IMR-90 (cell line): Measurements from ENCODE around the gene C2CD4B. TPM values are rescaled to one million over a fixed set of nuclear protein-coding genes. Genes with fewer than 3 reads are reported as not detected.

ENCODE experiments used
- ATAC-seq: fragments of 200-7000 bp; cut with Tn5 transposase; 2 replicates; pipeline ENCODE4 v1.9.1; 2020; ENCODE audit warnings: low read depth, mild to moderate bottlenecking, moderate library complexity
- BruUV-seq: library from RNA; stranded (reverse); fragments of 400-500 nt; replicated peaks from 2 replicates; lab custom pipeline; 2021; lab: Mats Ljungman, UMichigan
- CTCF ChIA-PET: fragments of 300-600 bp; formaldehyde crosslinking; extraction: SDS; loops from one replicate; lab custom pipeline; 2021; ENCODE audit warnings: antibody characterized with exemption; lab: Yijun Ruan, JAX
- POLR2A ChIA-PET: fragments of 300-600 bp; sonication (Branson Sonifier 250); formaldehyde crosslinking; loops from one replicate; lab custom pipeline; 2022; ENCODE audit warnings: antibody characterized with exemption; ENCODE audit not compliant: unreplicated experiment; lab: Charles Lee
- DNase-seq: peaks from one replicate; pipeline ENCODE4 v3.0.0; 2013
- H2AFZ ChIP-seq: replicated peaks from 2 replicates; pipeline ENCODE3; 2013; ENCODE audit warnings: low read length, mild to moderate bottlenecking; ENCODE audit not compliant: poor library complexity
- H2AK5ac ChIP-seq: 2 replicates; pipeline ENCODE4 v1.6.1; 2013; ENCODE audit warnings: low read depth, low read length, inconsistent platforms
- H2AK9ac ChIP-seq: replicated peaks from 2 replicates; pipeline ENCODE3; 2013; ENCODE audit warnings: mild to moderate bottlenecking, low read depth, low read length, moderate library complexity; ENCODE audit not compliant: poor library complexity
- H2BK120ac ChIP-seq: 2 replicates; pipeline ENCODE4 v1.6.1; 2013; ENCODE audit warnings: low read depth, low read length, inconsistent platforms
- H2BK15ac ChIP-seq: 3 replicates; pipeline ENCODE4 v1.6.1; 2013; ENCODE audit warnings: low read depth, low read length, inconsistent platforms
- H2BK20ac ChIP-seq: 2 replicates; pipeline ENCODE4 v1.6.1; 2013; ENCODE audit warnings: low read depth, mild to moderate bottlenecking, inconsistent platforms, low read length, moderate library complexity
- H2BK5ac ChIP-seq: 2 replicates; pipeline ENCODE4 v1.6.1; 2013; ENCODE audit warnings: mild to moderate bottlenecking, low read depth, low read length, inconsistent platforms; ENCODE audit not compliant: poor library complexity, severe bottlenecking
- H3K14ac ChIP-seq: replicated peaks from 2 replicates; pipeline ENCODE4 v1.6.1; 2013; ENCODE audit warnings: low read depth, low read length, inconsistent platforms
- H3K18ac ChIP-seq: 2 replicates; pipeline ENCODE4 v1.6.1; 2013; ENCODE audit warnings: low read depth, low read length, control low read depth
- H3K23ac ChIP-seq: 2 replicates; pipeline ENCODE4 v1.6.1; 2013; ENCODE audit warnings: low read depth, low read length, inconsistent platforms
- H3K27ac ChIP-seq: 2 replicates; pipeline ENCODE4 v1.5.1; 2013; ENCODE audit warnings: mild to moderate bottlenecking, control low read depth, low read length; ENCODE audit not compliant: insufficient read depth
- H3K27me3 ChIP-seq: 2 replicates; pipeline ENCODE4 v1.6.1; 2013; ENCODE audit warnings: low read length; ENCODE audit not compliant: control insufficient read depth, insufficient read depth
- H3K36me3 ChIP-seq: 2 replicates; pipeline ENCODE4 v1.6.1; 2013; ENCODE audit warnings: low read length, mixed read lengths; ENCODE audit not compliant: control insufficient read depth, insufficient read depth
- H3K4ac ChIP-seq: 2 replicates; pipeline ENCODE4 v1.6.1; 2013; ENCODE audit warnings: low read depth, low read length, inconsistent platforms
- H3K4me1 ChIP-seq: 2 replicates; pipeline ENCODE4 v1.6.1; 2013; ENCODE audit warnings: low read length, mixed read lengths; ENCODE audit not compliant: control insufficient read depth, insufficient read depth
- H3K4me2 ChIP-seq: 2 replicates; pipeline ENCODE4 v1.6.1; 2013; ENCODE audit warnings: low read depth, mild to moderate bottlenecking, control low read depth, low read length, moderate library complexity
- H3K4me3 ChIP-seq: 2 replicates; pipeline ENCODE4 v1.5.1; 2013; ENCODE audit warnings: low read depth, mild to moderate bottlenecking, control low read depth, low read length, moderate library complexity; ENCODE audit not compliant: insufficient read depth
- H3K56ac ChIP-seq: 2 replicates; pipeline ENCODE4 v1.6.1; 2013; ENCODE audit warnings: low read length, inconsistent platforms; ENCODE audit not compliant: insufficient read depth; ENCODE audit errors: extremely low read depth
- H3K79me1 ChIP-seq, 2 experiments: 2 replicates each; pipeline ENCODE4 v1.6.1; 2013; ENCODE audit warnings: low read length in 2 of 2, inconsistent platforms in 1 of 2, low read depth in 1 of 2
- H3K9ac ChIP-seq: 2 replicates; pipeline ENCODE4 v1.6.1; 2013; ENCODE audit warnings: low read depth, low read length, control low read depth
- H3K9me1 ChIP-seq: 2 replicates; pipeline ENCODE4 v1.6.1; 2013; ENCODE audit warnings: low read length, inconsistent platforms; ENCODE audit not compliant: insufficient read depth
- H3K9me3 ChIP-seq: 2 replicates; pipeline ENCODE4 v1.6.1; 2013; ENCODE audit warnings: low read length; ENCODE audit not compliant: control insufficient read depth, insufficient read depth
- H4K20me1 ChIP-seq: 2 replicates; pipeline ENCODE4 v1.6.1; 2013; ENCODE audit warnings: low read length, inconsistent platforms; ENCODE audit not compliant: insufficient read depth
- H4K5ac ChIP-seq: 2 replicates; pipeline ENCODE4 v1.6.1; 2013; ENCODE audit warnings: mild to moderate bottlenecking, low read depth, low read length, control low read depth
- H4K8ac ChIP-seq, 2 experiments: 2 replicates each; pipeline ENCODE4 v1.6.1; 2013; ENCODE audit warnings: low read depth in 2 of 2, low read length in 2 of 2, control low read depth in 1 of 2, inconsistent platforms in 1 of 2
- H4K91ac ChIP-seq: 2 replicates; pipeline ENCODE4 v1.6.1; 2013; ENCODE audit warnings: low read depth, low read length, inconsistent platforms; ENCODE audit not compliant: insufficient read depth
- CHD1 ChIP-seq: IDR thresholded peaks from 2 replicates; pipeline ENCODE4 v1.6.1; 2012; ENCODE audit warnings: low read depth, low read length, improper control_type of control experiment
- CTCF ChIP-seq: conservative IDR thresholded peaks from 2 replicates; pipeline ENCODE4 v1.5.1; 2012; ENCODE audit warnings: mild to moderate bottlenecking, low read depth, low read length, improper control_type of control experiment
- FOS ChIP-seq: fragments of 150-350 bp; IDR thresholded peaks from 2 replicates; pipeline ENCODE4 v1.6.1; 2016; ENCODE audit warnings: low read depth, low read length
- MAFK ChIP-seq: IDR thresholded peaks from 2 replicates; pipeline ENCODE4 v1.6.1; 2012; ENCODE audit warnings: low read depth, low read length, improper control_type of control experiment
- MAZ ChIP-seq: IDR thresholded peaks from 2 replicates; pipeline ENCODE4 v1.6.1; 2012; ENCODE audit warnings: low read depth, mild to moderate bottlenecking, low read length, improper control_type of control experiment, moderate library complexity, borderline replicate concordance
- NFE2L2 ChIP-seq: fragments of 150-350 bp; IDR thresholded peaks from 2 replicates; pipeline ENCODE4 v1.6.1; 2016; ENCODE audit warnings: low read depth, mild to moderate bottlenecking, low read length
- POLR2A ChIP-seq: IDR thresholded peaks from 2 replicates; pipeline ENCODE4 v1.6.1; 2012; ENCODE audit warnings: mild to moderate bottlenecking, low read depth, low read length
- RAD21 ChIP-seq: IDR thresholded peaks from 2 replicates; pipeline ENCODE4 v1.6.1; 2012; ENCODE audit warnings: low read length, improper control_type of control experiment
- RFX5 ChIP-seq: IDR thresholded peaks from 2 replicates; pipeline ENCODE4 v1.8.0; 2012; ENCODE audit warnings: low read depth, mild to moderate bottlenecking, low read length, moderate library complexity
- SMC3 ChIP-seq: fragments of 150-350 bp; IDR thresholded peaks from 2 replicates; pipeline ENCODE4 v1.6.1; 2016; ENCODE audit warnings: low read depth, mild to moderate bottlenecking, antibody characterized with exemption, low read length, moderate library complexity
- WGBS, 2 experiments: methylation state at CpG; one replicate each; pipeline versions ENCODE4 v1.1.5 to v1.1.7; 2013; ENCODE audit warnings: missing lambda C conversion rate in 2 of 2; ENCODE audit not compliant: insufficient read length in 1 of 2; ENCODE audit errors: extremely low coverage in 2 of 2; 5-methylcytosine and 5-hydroxymethylcytosine counted together
- dilution Hi-C: fragments of 300-500 bp; cut with HindIII; formaldehyde crosslinking; loops from one replicate; pipeline ENCODE4 v1.14.3; 2018; ENCODE audit warnings: low sequenced_read_pairs; ENCODE audit not compliant: unreplicated experiment
- in situ Hi-C: fragments of 300-500 bp; cut with MboI; formaldehyde crosslinking; loops from 3 replicates; pipeline ENCODE4 v1.14.3; 2019; ENCODE audit warnings: low sequenced_read_pairs, inconsistent platforms, mixed read lengths
- intact Hi-C: fragments of 100-400 bp; cut with micrococcal nuclease; formaldehyde crosslinking; loops from 2 replicates; pipeline ENCODE4 v1.10.0; 2022
- polyA plus RNA-seq, 3 experiments: library from polyadenylated mRNA; depleted of rRNA; stranded (reverse); fragments of >200 nt; gene quantifications; 2 replicates each; pipeline ENCODE4 v1.2.3, GENCODE V29; 2012; ENCODE audit warnings: low replicate concordance in 1 of 3
- total RNA-seq: library from RNA; depleted of rRNA; stranded (reverse); fragments of >200 nt; gene quantifications from 2 replicates; pipeline ENCODE4 v1.2.3, GENCODE V29; 2012
- TF ChIP-seq, protein P1 (sequence below): fragments of 150-350 bp; IDR thresholded peaks from 2 replicates; pipeline ENCODE4 v1.6.1; 2017; ENCODE audit warnings: mild to moderate bottlenecking, antibody characterized with exemption, low read length, low read depth
- TF ChIP-seq, protein P2 (sequence below): fragments of 150-350 bp; IDR thresholded peaks from 2 replicates; pipeline ENCODE4 v1.6.1; 2016; ENCODE audit warnings: low read depth, mild to moderate bottlenecking, low read length, moderate library complexity, borderline replicate concordance

The C2CD4B gene
- total and polyA plus RNA-seq, 2 of the 4 experiments (the other 2 are of a cell fraction), result not detected

GRCh38 chr15:62149729-62150128 is 15.4 kb downstream of the C2CD4B start:
- intact Hi-C loops (no loop called here), in situ Hi-C loops (no loop called here), dilution Hi-C loops (no loop called here)
- WGBS, 2 experiments, result 50% methylated on average over 1 of the region's 6 CpGs; no CpG with 5 or more reads in 1 of the 2 experiments
- Histone ChIP-seq H4K8ac (no peak overlapping the region), H3K23ac (no peak overlapping the region), H3K14ac (no peak overlapping the region), H2AK5ac (no peak overlapping the region), H3K9me3 (no peaks in the 10 kb centered on the region), H3K79me1 (no peaks in the 10 kb centered on the region), H2BK5ac (no peak overlapping the region), H3K18ac (no peak overlapping the region), H3K4ac (no peak overlapping the region), H3K27ac (no peak overlapping the region), H3K27me3 (peaks cover 21% of the 10 kb centered on the region), H4K91ac (no peak overlapping the region), H3K9me1 (no peaks in the 10 kb centered on the region), H2BK20ac (no peak overlapping the region), H2BK120ac (no peak overlapping the region), H4K20me1 (no peaks in the 10 kb centered on the region), H4K5ac (no peak overlapping the region), H3K56ac (no peak overlapping the region), H3K9ac (no peak overlapping the region), H3K4me2 (no peak overlapping the region), H2AK9ac (no peak overlapping the region), H3K4me3 (no peak overlapping the region), H3K4me1 (no peaks in the 10 kb centered on the region), H2AFZ (no peak overlapping the region), H3K36me3 (no peaks in the 10 kb centered on the region), H2BK15ac (no peak overlapping the region)
- DNase-seq (no peak), ATAC-seq (no peak)
- no peak for TF ChIP-seq POLR2A
- no peak for TF ChIP-seq RAD21
- TF ChIP-seq, protein P1, sequence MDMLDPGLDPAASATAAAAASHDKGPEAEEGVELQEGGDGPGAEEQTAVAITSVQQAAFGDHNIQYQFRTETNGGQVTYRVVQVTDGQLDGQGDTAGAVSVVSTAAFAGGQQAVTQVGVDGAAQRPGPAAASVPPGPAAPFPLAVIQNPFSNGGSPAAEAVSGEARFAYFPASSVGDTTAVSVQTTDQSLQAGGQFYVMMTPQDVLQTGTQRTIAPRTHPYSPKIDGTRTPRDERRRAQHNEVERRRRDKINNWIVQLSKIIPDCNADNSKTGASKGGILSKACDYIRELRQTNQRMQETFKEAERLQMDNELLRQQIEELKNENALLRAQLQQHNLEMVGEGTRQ, result no peak
- no peak for TF ChIP-seq CHD1
- no peak for TF ChIP-seq MAZ
- TF ChIP-seq SMC3, result no peak
- no peak for TF ChIP-seq RFX5
- TF ChIP-seq NFE2L2, result no peak
- no peak for TF ChIP-seq CTCF
- TF ChIP-seq, protein P2, sequence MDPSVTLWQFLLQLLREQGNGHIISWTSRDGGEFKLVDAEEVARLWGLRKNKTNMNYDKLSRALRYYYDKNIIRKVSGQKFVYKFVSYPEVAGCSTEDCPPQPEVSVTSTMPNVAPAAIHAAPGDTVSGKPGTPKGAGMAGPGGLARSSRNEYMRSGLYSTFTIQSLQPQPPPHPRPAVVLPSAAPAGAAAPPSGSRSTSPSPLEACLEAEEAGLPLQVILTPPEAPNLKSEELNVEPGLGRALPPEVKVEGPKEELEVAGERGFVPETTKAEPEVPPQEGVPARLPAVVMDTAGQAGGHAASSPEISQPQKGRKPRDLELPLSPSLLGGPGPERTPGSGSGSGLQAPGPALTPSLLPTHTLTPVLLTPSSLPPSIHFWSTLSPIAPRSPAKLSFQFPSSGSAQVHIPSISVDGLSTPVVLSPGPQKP, result no peak
- TF ChIP-seq MAFK, result no peak
- no peak for TF ChIP-seq FOS
- no TSS peak for BruUV-seq
- ChIA-PET CTCF (no interaction called here), POLR2A (no interaction called here)
